Measurements from ENCODE around the gene FRRS1L. TPM values are rescaled to one million over a fixed set of nuclear protein-coding genes. Genes with fewer than 3 reads are reported as not detected.

Gene FRRS1L
- total RNA-seq, 4 donors from 2014 or later = 0.40 to 0.96 (median 0.64) TPM; not detected in 1

DNA sequence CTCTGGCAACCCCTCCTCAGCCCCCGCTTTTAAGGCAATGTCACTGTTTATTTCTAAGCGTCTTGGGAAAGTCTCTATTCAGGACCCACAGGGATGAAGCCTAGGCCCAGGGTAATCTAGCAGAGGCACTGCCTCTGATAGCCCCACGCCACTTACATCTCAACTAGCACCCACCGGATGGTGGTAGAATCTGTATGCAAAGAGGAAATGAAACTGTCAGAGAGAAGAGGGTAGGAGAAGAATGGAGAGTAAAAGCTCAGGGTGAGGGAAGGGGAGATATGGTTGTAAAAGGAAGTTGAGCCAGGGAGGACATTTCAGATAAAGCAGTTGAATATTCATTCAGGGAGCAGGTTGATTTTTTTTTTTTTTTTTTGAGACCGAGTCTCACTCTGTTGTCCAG is 3.0 kb downstream of the FRRS1L start:
- no peaks in the 10 kb centered on the region for H3K36me3 ChIP-seq
- in situ Hi-C loops (cut with MboI; ENCODE audit: low pct_ligation_motif_present in 1 of 4, low pct_unique_long_range_greater_than_20kb in 1 of 4, low sequenced_read_pairs in 3 of 4) = no loop called here
- TF ChIP-seq POLR2A (IDR thresholded peaks at IDR 0.05) (no peak), POLR2AphosphoS5 (IDR thresholded peaks at IDR 0.05) (no peak), EP300 (IDR thresholded peaks at IDR 0.05; ENCODE audit: low read depth) (no peak)
- TF ChIP-seq, protein P1, sequence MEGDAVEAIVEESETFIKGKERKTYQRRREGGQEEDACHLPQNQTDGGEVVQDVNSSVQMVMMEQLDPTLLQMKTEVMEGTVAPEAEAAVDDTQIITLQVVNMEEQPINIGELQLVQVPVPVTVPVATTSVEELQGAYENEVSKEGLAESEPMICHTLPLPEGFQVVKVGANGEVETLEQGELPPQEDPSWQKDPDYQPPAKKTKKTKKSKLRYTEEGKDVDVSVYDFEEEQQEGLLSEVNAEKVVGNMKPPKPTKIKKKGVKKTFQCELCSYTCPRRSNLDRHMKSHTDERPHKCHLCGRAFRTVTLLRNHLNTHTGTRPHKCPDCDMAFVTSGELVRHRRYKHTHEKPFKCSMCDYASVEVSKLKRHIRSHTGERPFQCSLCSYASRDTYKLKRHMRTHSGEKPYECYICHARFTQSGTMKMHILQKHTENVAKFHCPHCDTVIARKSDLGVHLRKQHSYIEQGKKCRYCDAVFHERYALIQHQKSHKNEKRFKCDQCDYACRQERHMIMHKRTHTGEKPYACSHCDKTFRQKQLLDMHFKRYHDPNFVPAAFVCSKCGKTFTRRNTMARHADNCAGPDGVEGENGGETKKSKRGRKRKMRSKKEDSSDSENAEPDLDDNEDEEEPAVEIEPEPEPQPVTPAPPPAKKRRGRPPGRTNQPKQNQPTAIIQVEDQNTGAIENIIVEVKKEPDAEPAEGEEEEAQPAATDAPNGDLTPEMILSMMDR (IDR thresholded peaks at IDR 0.05) = no peak
- H3K27ac ChIP-seq = no peak overlapping the region
- no peak overlapping the region for H3K4me3 ChIP-seq
- H3K9me3 ChIP-seq = no peaks in the 10 kb centered on the region
- peaks cover 36% of the 10 kb centered on the region for H3K27me3 ChIP-seq
- H3K4me1 ChIP-seq = no peaks in the 10 kb centered on the region
- intact Hi-C loops (cut with DNase I; ENCODE audit: low total_unique reads) = no loop called here
- WGBS, 2 donors (ENCODE audit: low coverage in 1 of 2) = 77 to 85% methylated on average over 2 to 5 of the region's 5 CpGs
- no peak for DNase-seq

GRCh38 chr9:109163194-109163593 is 3.9 kb downstream of the FRRS1L start:
- DNase-seq = no peak
- Histone ChIP-seq H3K4me3 (no peak overlapping the region), H3K36me3 (no peaks in the 10 kb centered on the region), H3K4me1 (no peaks in the 10 kb centered on the region), H3K9me3 (no peaks in the 10 kb centered on the region), H3K27ac (no peak overlapping the region), H3K27me3 (peaks cover 27% of the 10 kb centered on the region)
- intact Hi-C loops (cut with DNase I; ENCODE audit: low total_unique reads) = no loop called here
- in situ Hi-C loops (cut with MboI; ENCODE audit: low pct_ligation_motif_present in 1 of 4, low pct_unique_long_range_greater_than_20kb in 1 of 4, low sequenced_read_pairs in 3 of 4) = no loop called here
- TF ChIP-seq EP300 (IDR thresholded peaks at IDR 0.05; ENCODE audit: low read depth) (no peak), POLR2A (IDR thresholded peaks at IDR 0.05) (no peak), POLR2AphosphoS5 (IDR thresholded peaks at IDR 0.05) (no peak)
- TF ChIP-seq, protein P1 (IDR thresholded peaks at IDR 0.05) = no peak
- 100% methylated on average over 1 of the region's 1 CpG for WGBS, 2 donors (ENCODE audit: low coverage in 1 of 2)

- H3K27ac ChIP-seq = no peak overlapping the region
- H3K27me3 ChIP-seq = peaks cover 22% of the 10 kb centered on the region
- no peak for DNase-seq
- in situ Hi-C loops (cut with MboI; ENCODE audit: low pct_ligation_motif_present in 1 of 4, low pct_unique_long_range_greater_than_20kb in 1 of 4, low sequenced_read_pairs in 3 of 4) (no loop called here), intact Hi-C loops (cut with DNase I; ENCODE audit: low total_unique reads) (no loop called here)
- H3K9me3 ChIP-seq = no peaks in the 10 kb centered on the region
- H3K4me1 ChIP-seq = no peaks in the 10 kb centered on the region
- 48 to 75% methylated on average over 2 to 3 of the region's 3 CpGs for WGBS, 2 donors (ENCODE audit: low coverage in 1 of 2)
- TF ChIP-seq, protein P1 (IDR thresholded peaks at IDR 0.05) = no peak
- no peaks in the 10 kb centered on the region for H3K36me3 ChIP-seq
- H3K4me3 ChIP-seq = no peak overlapping the region
Measured at GRCh38 chr9:109162677-109163076, 4.4 kb downstream of the FRRS1L start.

DNA sequence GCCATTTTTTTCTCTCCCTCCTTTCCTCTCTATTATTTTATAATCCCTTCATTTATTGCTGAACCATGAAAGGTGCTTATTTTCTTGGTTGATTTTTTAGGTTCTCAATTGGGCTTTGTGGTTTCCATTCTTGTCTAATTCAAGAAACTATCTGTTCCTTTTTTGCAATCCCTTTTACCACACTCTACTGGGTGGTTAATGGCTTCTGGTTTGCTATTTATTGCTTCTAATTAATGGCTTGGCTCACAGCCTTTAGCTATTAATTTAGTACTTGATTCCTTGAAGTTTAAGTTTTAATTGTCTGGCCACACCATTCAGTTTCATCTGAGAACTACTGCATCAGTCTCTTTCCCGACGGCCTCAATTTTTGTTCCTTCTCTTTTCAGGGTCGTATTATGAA is 5.6 kb downstream of the FRRS1L start:
- Histone ChIP-seq H3K27me3 (peaks cover 10% of the 10 kb centered on the region), H3K36me3 (no peaks in the 10 kb centered on the region)
- in situ Hi-C loops (cut with MboI; ENCODE audit: low pct_ligation_motif_present in 1 of 4, low pct_unique_long_range_greater_than_20kb in 1 of 4, low sequenced_read_pairs in 3 of 4) = no loop called here

More for the DNA sequence above, 5.6 kb downstream of the FRRS1L start:
- intact Hi-C loops (cut with DNase I; ENCODE audit: low total_unique reads) = no loop called here
- no peak for DNase-seq
- TF ChIP-seq POLR2AphosphoS5 (IDR thresholded peaks at IDR 0.05) (no peak), EP300 (IDR thresholded peaks at IDR 0.05; ENCODE audit: low read depth) (no peak), POLR2A (IDR thresholded peaks at IDR 0.05) (no peak)
- TF ChIP-seq, protein P1 (IDR thresholded peaks at IDR 0.05) = no peak
- no peak overlapping the region for H3K4me3 ChIP-seq
- no peak overlapping the region for H3K27ac ChIP-seq
- H3K4me1 ChIP-seq = no peaks in the 10 kb centered on the region
- WGBS, 2 donors (ENCODE audit: low coverage in 1 of 2) = 91 to 93% methylated on average over 3 of the region's 3 CpGs
- H3K9me3 ChIP-seq = no peaks in the 10 kb centered on the region
